ENCODE measurements around the gene ADAMTS19.
"Not testable (repeated sequence)": the region's sequence is repeated elsewhere in the genome, so short reads cannot be mapped to it uniquely, and the experiment has no call there.

ADAMTS19 gene

GRCh38 chr5:129459777-129460671 lies at the start of gene ADAMTS19:
ADAMTS19 (plus strand) TSS chr5:129460298; CDS start chr5:129460392, 94 bp downstream.
- DNase-seq = no peak

- DNase-seq = no peak
Measured at GRCh38 chr5:129410488-129410887, 49.6 kb upstream of the ADAMTS19 start.

GRCh38 chr5:129412721-129413120 lies 47.4 kb upstream of the ADAMTS19 start:
- no peak for DNase-seq

- no peak for DNase-seq
Measured at GRCh38 chr5:129413570-129413969, 46.5 kb upstream of the ADAMTS19 start.

- DNase-seq = no peak
Measured at GRCh38 chr5:129419292-129419691, 40.8 kb upstream of the ADAMTS19 start.

GRCh38 chr5:129425031-129425430 lies 35.1 kb upstream of the ADAMTS19 start:
- no peak for DNase-seq

- DNase-seq = no peak
Measured at GRCh38 chr5:129426071-129426470, 34.0 kb upstream of the ADAMTS19 start.

GRCh38 chr5:129428636-129429035 lies 31.5 kb upstream of the ADAMTS19 start:
- not testable (repeated sequence) for DNase-seq

GRCh38 chr5:129431406-129431805 lies 28.7 kb upstream of the ADAMTS19 start:
- DNase-seq = no peak

GRCh38 chr5:129438322-129438721 lies 21.8 kb upstream of the ADAMTS19 start:
- no peak for DNase-seq

- DNase-seq = no peak
Measured at GRCh38 chr5:129440424-129440823, 19.7 kb upstream of the ADAMTS19 start.

GRCh38 chr5:129441096-129441495 lies 19.0 kb upstream of the ADAMTS19 start:
- DNase-seq = no peak

- DNase-seq = no peak
Measured at GRCh38 chr5:129445379-129445778, 14.7 kb upstream of the ADAMTS19 start.

GRCh38 chr5:129447968-129448367 lies 12.1 kb upstream of the ADAMTS19 start:
- DNase-seq = no peak

- DNase-seq = no peak
Measured at GRCh38 chr5:129448654-129449053, 11.4 kb upstream of the ADAMTS19 start.

- no peak for DNase-seq
Measured at GRCh38 chr5:129454461-129454860, 5.6 kb upstream of the ADAMTS19 start.

- DNase-seq = no peak
Measured at GRCh38 chr5:129459450-129459776, 685 bp upstream of the ADAMTS19 start.

GRCh38 chr5:129460672-129460935 lies 506 bp downstream of the ADAMTS19 start:
- DNase-seq = no peak

GRCh38 chr5:129460936-129461710 lies 1.0 kb downstream of the ADAMTS19 start:
- peak in 1 of 2 experiments; percentile 15 for DNase-seq

- DNase-seq = no peak
Measured at GRCh38 chr5:129461711-129462332, 1.7 kb downstream of the ADAMTS19 start.

- DNase-seq = no peak
Measured at GRCh38 chr5:129465776-129466344, 5.8 kb downstream of the ADAMTS19 start.

GRCh38 chr5:129474544-129474943 lies 14.4 kb downstream of the ADAMTS19 start:
- no peak for DNase-seq

- no peak for DNase-seq
Measured at GRCh38 chr5:129476751-129477150, 16.7 kb downstream of the ADAMTS19 start.

GRCh38 chr5:129477532-129477931 lies 17.4 kb downstream of the ADAMTS19 start:
- no peak for DNase-seq

All from SW 1271 (cell line).